Fibroblast of lung (primary cell): ENCODE results near the gene NPSR1. TPM values are rescaled to one million over a fixed set of nuclear protein-coding genes. Genes with fewer than 3 reads are reported as not detected.

Experiments used
- DNase-seq, 2 donors: peaks; one replicate each; pipeline versions ENCODE4 v3.0.0 to v3.0.0-alpha.2; 2010; ENCODE audit warnings: low read depth in 2 of 2
- H2AFZ ChIP-seq: 2 replicates; pipeline ENCODE4 v1.5.1; 2012; ENCODE audit warnings: low read length, control low read depth, inconsistent platforms
- H3K27ac ChIP-seq: 2 replicates; pipeline ENCODE4 v1.5.1; 2011; ENCODE audit warnings: low read length, control low read depth; ENCODE audit not compliant: insufficient read depth
- H3K27me3 ChIP-seq: 2 replicates; pipeline ENCODE4 v1.5.1; 2011; ENCODE audit warnings: mild to moderate bottlenecking, low read length; ENCODE audit not compliant: control insufficient read depth, insufficient read depth
- H3K36me3 ChIP-seq: 2 replicates; pipeline ENCODE4 v1.5.1; 2011; ENCODE audit warnings: low read length; ENCODE audit not compliant: control insufficient read depth, insufficient read depth
- H3K4me1 ChIP-seq: 2 replicates; pipeline ENCODE4 v1.5.1; 2011; ENCODE audit warnings: low read length; ENCODE audit not compliant: control insufficient read depth, insufficient read depth; ENCODE audit errors: extremely low read depth
- H3K4me2 ChIP-seq: 2 replicates; pipeline ENCODE4 v1.5.1; 2011; ENCODE audit warnings: low read length, control low read depth; ENCODE audit not compliant: insufficient read depth; ENCODE audit errors: extremely low read depth
- H3K4me3 ChIP-seq, 4 experiments: fragments of 200-600 bp in 1 of 4; sonication (generic) in 1 of 4; replicated peaks in 1 of 4; 2 replicates each; pipeline ENCODE4 v1.5.1; 2011 to 2016; ENCODE audit warnings: low read length in 4 of 4, low read depth in 3 of 4, mild to moderate bottlenecking in 3 of 4, control low read depth in 2 of 4, inconsistent platforms in 1 of 4, mixed read lengths in 1 of 4; ENCODE audit not compliant: insufficient read depth in 1 of 4; ENCODE audit errors: control extremely low read depth in 1 of 4
- H3K79me2 ChIP-seq: 2 replicates; pipeline ENCODE4 v1.5.1; 2012; ENCODE audit warnings: mild to moderate bottlenecking, low read length, inconsistent platforms; ENCODE audit not compliant: control insufficient read depth, insufficient read depth
- H3K9ac ChIP-seq: 2 replicates; pipeline ENCODE4 v1.5.1; 2011; ENCODE audit warnings: mild to moderate bottlenecking, low read length, control low read depth; ENCODE audit not compliant: insufficient read depth
- H3K9me3 ChIP-seq: 2 replicates; pipeline ENCODE4 v1.5.1; 2012; ENCODE audit warnings: low read depth, low read length; ENCODE audit not compliant: control insufficient read depth, insufficient read depth
- H4K20me1 ChIP-seq: 2 replicates; pipeline ENCODE4 v1.5.1; 2011; ENCODE audit warnings: low read length; ENCODE audit not compliant: control insufficient read depth, insufficient read depth; ENCODE audit errors: extremely low read depth
- EZH2 ChIP-seq: IDR thresholded peaks from 2 replicates; pipeline ENCODE4 v1.5.1; 2012; ENCODE audit warnings: low read length, control low read depth, mild to moderate bottlenecking; ENCODE audit errors: missing control alignments
- polyA plus RNA-seq, 2 donors: library from polyadenylated mRNA; depleted of rRNA in 1 of 2; stranded (reverse) in 1 of 2; unstranded in 1 of 2; fragments of >200 nt; gene quantifications; 2 replicates each; pipeline ENCODE4 v1.2.1, GENCODE V29; 2011 to 2012; ENCODE audit warnings: missing spikeins in 1 of 2
- total RNA-seq: library from RNA; depleted of rRNA; stranded (reverse); fragments of >200 nt; gene quantifications from 2 replicates; pipeline ENCODE4 v1.2.1, GENCODE V29; 2014
- TF ChIP-seq, protein P1 (sequence below), 2 donors: IDR thresholded peaks in 1 of 2; conservative IDR thresholded peaks in 1 of 2; 1 replicate in 1 of 2; 2 replicates in 1 of 2; pipeline ENCODE4 v1.5.1; 2011 to 2012; ENCODE audit warnings: low read length in 2 of 2, control low read depth in 1 of 2, inconsistent platforms in 1 of 2, low read depth in 1 of 2, mild to moderate bottlenecking in 1 of 2

NPSR1 gene
- total and polyA plus RNA-seq, 2 donors (not counting 1 experiment from before 2014, with no cell fraction given), result not detected

DNA sequence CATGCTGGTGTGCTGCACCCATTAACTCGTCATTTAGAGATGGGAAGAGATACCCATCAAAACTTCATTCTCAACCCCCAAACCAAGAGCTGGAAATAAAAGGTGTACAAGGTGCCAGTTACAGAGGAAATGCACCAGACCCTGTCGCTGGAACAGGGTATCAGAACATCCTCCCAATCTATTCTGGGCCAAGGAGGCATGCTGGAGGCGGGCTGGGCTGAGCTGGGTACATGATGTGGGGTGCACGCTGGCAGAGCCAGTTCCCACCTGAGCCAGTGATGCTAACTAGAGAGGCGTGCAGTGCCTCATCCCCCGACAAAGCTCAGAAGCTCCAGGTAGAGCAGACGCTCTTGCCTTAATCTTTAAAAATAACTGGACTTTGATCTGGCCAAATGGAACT, 70.1 kb downstream of the NPSR1 start:
- no peak overlapping the region for H3K9ac ChIP-seq
- TF ChIP-seq, protein P1, sequence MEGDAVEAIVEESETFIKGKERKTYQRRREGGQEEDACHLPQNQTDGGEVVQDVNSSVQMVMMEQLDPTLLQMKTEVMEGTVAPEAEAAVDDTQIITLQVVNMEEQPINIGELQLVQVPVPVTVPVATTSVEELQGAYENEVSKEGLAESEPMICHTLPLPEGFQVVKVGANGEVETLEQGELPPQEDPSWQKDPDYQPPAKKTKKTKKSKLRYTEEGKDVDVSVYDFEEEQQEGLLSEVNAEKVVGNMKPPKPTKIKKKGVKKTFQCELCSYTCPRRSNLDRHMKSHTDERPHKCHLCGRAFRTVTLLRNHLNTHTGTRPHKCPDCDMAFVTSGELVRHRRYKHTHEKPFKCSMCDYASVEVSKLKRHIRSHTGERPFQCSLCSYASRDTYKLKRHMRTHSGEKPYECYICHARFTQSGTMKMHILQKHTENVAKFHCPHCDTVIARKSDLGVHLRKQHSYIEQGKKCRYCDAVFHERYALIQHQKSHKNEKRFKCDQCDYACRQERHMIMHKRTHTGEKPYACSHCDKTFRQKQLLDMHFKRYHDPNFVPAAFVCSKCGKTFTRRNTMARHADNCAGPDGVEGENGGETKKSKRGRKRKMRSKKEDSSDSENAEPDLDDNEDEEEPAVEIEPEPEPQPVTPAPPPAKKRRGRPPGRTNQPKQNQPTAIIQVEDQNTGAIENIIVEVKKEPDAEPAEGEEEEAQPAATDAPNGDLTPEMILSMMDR (conservative IDR thresholded peaks at IDR 0.05 in 1 of 2, IDR thresholded peaks at IDR 0.05 in 1 of 2; ENCODE audit: low read depth in 1 of 2, low read length in 2 of 2), result no peak
- no peak for TF ChIP-seq EZH2
- no peaks in the 10 kb centered on the region for H3K36me3 ChIP-seq
- no peak overlapping the region for H3K4me2 ChIP-seq
- no peaks in the 10 kb centered on the region for H3K9me3 ChIP-seq
- H3K27me3 ChIP-seq, result no peaks in the 10 kb centered on the region
- H4K20me1 ChIP-seq, result no peaks in the 10 kb centered on the region
- no peak overlapping the region for H3K4me3 ChIP-seq
- no peak for DNase-seq
- H3K27ac ChIP-seq, result no peak overlapping the region
- no peaks in the 10 kb centered on the region for H3K79me2 ChIP-seq
- no peak overlapping the region for H2AFZ ChIP-seq
- H3K4me1 ChIP-seq, result no peaks in the 10 kb centered on the region

DNA sequence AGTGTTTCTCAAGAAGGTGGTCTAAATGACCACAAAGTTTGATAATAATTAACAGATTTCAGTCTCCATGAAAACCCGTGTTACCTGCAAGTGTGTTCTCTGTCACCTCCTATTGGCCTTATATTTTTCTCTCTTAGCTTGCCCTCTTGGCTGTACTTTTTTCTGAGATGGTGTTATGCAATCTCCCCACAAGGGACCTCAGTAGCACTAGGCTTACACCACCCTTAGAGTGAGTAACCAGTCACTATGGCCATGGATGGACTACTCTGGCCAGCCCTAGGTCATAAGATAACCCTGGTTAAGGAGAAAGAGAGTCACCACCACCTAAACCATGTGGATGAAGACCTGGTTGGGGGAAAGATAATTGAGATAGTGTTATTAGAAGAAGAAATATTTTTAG, 76.8 kb downstream of the NPSR1 start:
- no peak overlapping the region for H3K4me3 ChIP-seq
- H3K4me2 ChIP-seq, result no peak overlapping the region
- no peaks in the 10 kb centered on the region for H4K20me1 ChIP-seq
- H3K27ac ChIP-seq, result no peak overlapping the region
- H3K36me3 ChIP-seq, result no peaks in the 10 kb centered on the region
- no peak overlapping the region for H2AFZ ChIP-seq
- H3K27me3 ChIP-seq, result no peaks in the 10 kb centered on the region
- TF ChIP-seq, protein P1 (conservative IDR thresholded peaks at IDR 0.05 in 1 of 2, IDR thresholded peaks at IDR 0.05 in 1 of 2; ENCODE audit: low read depth in 1 of 2, low read length in 2 of 2), result no peak
- TF ChIP-seq EZH2, result no peak
- no peaks in the 10 kb centered on the region for H3K79me2 ChIP-seq
- no peak for DNase-seq
- no peak overlapping the region for H3K9ac ChIP-seq
- no peaks in the 10 kb centered on the region for H3K9me3 ChIP-seq
- H3K4me1 ChIP-seq, result no peaks in the 10 kb centered on the region

DNA sequence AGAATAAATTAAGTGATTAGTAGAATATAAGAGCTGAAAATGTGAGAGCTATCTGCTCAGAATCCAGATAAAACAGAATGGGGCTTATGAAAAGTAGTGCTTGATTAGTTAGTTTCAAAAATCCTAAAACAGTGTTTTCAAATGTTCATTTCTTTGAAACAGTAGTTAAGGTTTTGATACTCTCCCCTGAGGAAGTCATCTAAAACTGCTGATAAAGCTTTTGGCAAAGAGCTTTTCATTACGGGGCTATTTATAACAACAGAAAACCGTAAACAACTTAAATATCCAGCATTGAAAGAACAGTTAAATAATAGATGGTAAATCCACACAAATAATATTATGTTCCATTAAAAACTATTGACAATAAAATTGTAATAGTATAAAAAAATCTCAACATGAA, 77.5 kb downstream of the NPSR1 start:
- no peak overlapping the region for H3K4me2 ChIP-seq
- no peaks in the 10 kb centered on the region for H3K36me3 ChIP-seq
- DNase-seq, result no peak
- no peak overlapping the region for H2AFZ ChIP-seq
- H3K79me2 ChIP-seq, result no peaks in the 10 kb centered on the region
- TF ChIP-seq EZH2, result no peak
- TF ChIP-seq, protein P1 (conservative IDR thresholded peaks at IDR 0.05 in 1 of 2, IDR thresholded peaks at IDR 0.05 in 1 of 2; ENCODE audit: low read depth in 1 of 2, low read length in 2 of 2), result no peak
- H4K20me1 ChIP-seq, result no peaks in the 10 kb centered on the region
- no peaks in the 10 kb centered on the region for H3K9me3 ChIP-seq
- H3K27ac ChIP-seq, result no peak overlapping the region
- no peak overlapping the region for H3K4me3 ChIP-seq
- H3K4me1 ChIP-seq, result no peaks in the 10 kb centered on the region
- H3K27me3 ChIP-seq, result no peaks in the 10 kb centered on the region
- no peak overlapping the region for H3K9ac ChIP-seq
